Loucy (cell line): ENCODE results near the gene NAXE.

ENCODE experiments used
- CTCF ChIP-seq: fragments of 200-600 bp; sonication (generic); conservative IDR thresholded peaks from 2 replicates; pipeline ENCODE4 v1.5.1; 2014; ENCODE audit warnings: mild to moderate bottlenecking, antibody characterized with exemption, low read length
- EZH2phosphoT487 ChIP-seq: fragments of 200-600 bp; IDR thresholded peaks from 2 replicates; pipeline ENCODE4 v1.6.1; 2018; ENCODE audit warnings: antibody characterized with exemption, mild to moderate bottlenecking, moderate library complexity, borderline replicate concordance

- TF ChIP-seq CTCF (no peak), EZH2phosphoT487 (no peak)
Observed at GRCh38 chr1:156626079-156626438, 34.5 kb downstream of the NAXE start.
